H1 (cell line): ENCODE measurements around the gene SAMM50.

Source experiments
- CTCF ChIP-seq, 3 experiments: IDR thresholded peaks; 1 replicate in 2 of 3; 2 replicates in 1 of 3; pipeline versions ENCODE4 v1.5.1 to v1.6.1; 2011; ENCODE audit warnings: low read length in 3 of 3, mild to moderate bottlenecking in 3 of 3, inconsistent platforms in 2 of 3, low read depth in 1 of 3, moderate library complexity in 1 of 3; ENCODE audit not compliant: insufficient read depth in 1 of 3; ENCODE audit errors: control extremely low read depth in 1 of 3
- RAD21 ChIP-seq, 2 experiments: IDR thresholded peaks in 1 of 2; conservative IDR thresholded peaks in 1 of 2; 2 replicates each; pipeline ENCODE4 v1.6.1; 2011; ENCODE audit warnings: low read depth in 2 of 2, low read length in 2 of 2, improper control_type of control experiment in 1 of 2, inconsistent platforms in 1 of 2, mild to moderate bottlenecking in 1 of 2, moderate library complexity in 1 of 2

GRCh38 chr22:44003405-44004103, 48.3 kb downstream of the SAMM50 start:
- TF ChIP-seq RAD21 (IDR thresholded peaks at IDR 0.05 in 1 of 2, conservative IDR thresholded peaks at IDR 0.05 in 1 of 2; ENCODE audit: low read depth in 2 of 2, low read length in 2 of 2) = peak; percentile 56 to 61
- peak; percentile 53 to 69 (median 59) for TF ChIP-seq CTCF (IDR thresholded peaks at IDR 0.05; ENCODE audit: control extremely low read depth in 1 of 3, insufficient read depth in 1 of 3, low read depth in 1 of 3, low read length in 3 of 3)
